Trophoblast cell (in vitro differentiated cells and primary cell): ENCODE data around the gene MGP.

ENCODE experiments used
- DNase-seq, 2 donors: peaks; one replicate each; pipeline ENCODE4 v3.0.0-alpha.2; 2016
- H2AFZ ChIP-seq: 2 replicates; pipeline ENCODE4 v1.6.1; 2013; ENCODE audit warnings: low read length, moderate library complexity, mild to moderate bottlenecking; ENCODE audit not compliant: insufficient read depth, poor library complexity
- H2AK5ac ChIP-seq: 2 replicates; pipeline ENCODE4 v1.6.1; 2013; ENCODE audit warnings: mild to moderate bottlenecking, low read length
- H2BK120ac ChIP-seq: 2 replicates; pipeline ENCODE4 v1.6.1; 2013; ENCODE audit warnings: low read length, mild to moderate bottlenecking, moderate library complexity; ENCODE audit not compliant: insufficient read depth, poor library complexity
- H2BK12ac ChIP-seq: 2 replicates; pipeline ENCODE4 v1.6.1; 2013; ENCODE audit warnings: mild to moderate bottlenecking, low read length, moderate library complexity
- H2BK5ac ChIP-seq: 2 replicates; pipeline ENCODE4 v1.6.1; 2013; ENCODE audit warnings: low read length, low read depth, moderate library complexity, mild to moderate bottlenecking; ENCODE audit not compliant: poor library complexity
- H3K14ac ChIP-seq: 2 replicates; pipeline ENCODE4 v1.6.1; 2013; ENCODE audit warnings: mild to moderate bottlenecking, low read length
- H3K18ac ChIP-seq: 2 replicates; pipeline ENCODE4 v1.6.1; 2013; ENCODE audit warnings: mild to moderate bottlenecking, low read length
- H3K23ac ChIP-seq: 2 replicates; pipeline ENCODE4 v1.6.1; 2013; ENCODE audit warnings: low read length
- H3K27ac ChIP-seq: 2 replicates; pipeline ENCODE4 v1.5.1; 2013; ENCODE audit warnings: low read depth, mild to moderate bottlenecking, inconsistent platforms, low read length, moderate library complexity
- H3K27me3 ChIP-seq: 2 replicates; pipeline ENCODE4 v1.6.1; 2013; ENCODE audit warnings: inconsistent platforms, mild to moderate bottlenecking, low read length, moderate library complexity; ENCODE audit not compliant: insufficient read depth
- H3K36me3 ChIP-seq, 2 experiments: 1 replicate in 1 of 2; 2 replicates in 1 of 2; pipeline ENCODE4 v1.6.1; 2013; ENCODE audit warnings: low read length in 2 of 2, mild to moderate bottlenecking in 2 of 2, moderate library complexity in 1 of 2; ENCODE audit not compliant: insufficient read depth in 2 of 2, control insufficient read depth in 1 of 2
- H3K4ac ChIP-seq: 2 replicates; pipeline ENCODE4 v1.6.1; 2013; ENCODE audit warnings: low read depth, mild to moderate bottlenecking, low read length, moderate library complexity
- H3K4me1 ChIP-seq, 2 experiments: 1 replicate in 1 of 2; 2 replicates in 1 of 2; pipeline ENCODE4 v1.6.1; 2013; ENCODE audit warnings: low read length in 2 of 2, mild to moderate bottlenecking in 2 of 2, moderate library complexity in 1 of 2; ENCODE audit not compliant: insufficient read depth in 2 of 2, control insufficient read depth in 1 of 2
- H3K4me2 ChIP-seq: 2 replicates; pipeline ENCODE4 v1.6.1; 2013; ENCODE audit warnings: inconsistent platforms, mild to moderate bottlenecking, low read length, moderate library complexity
- H3K4me3 ChIP-seq: 2 replicates; pipeline ENCODE4 v1.5.1; 2013; ENCODE audit warnings: mild to moderate bottlenecking, low read depth, low read length, inconsistent platforms
- H3K79me1 ChIP-seq: one replicate; pipeline ENCODE4 v1.6.1; 2013; ENCODE audit warnings: low read length
- H3K79me2 ChIP-seq: 2 replicates; pipeline ENCODE4 v1.6.1; 2013; ENCODE audit warnings: low read length, mild to moderate bottlenecking; ENCODE audit not compliant: control insufficient read depth, insufficient read depth, poor library complexity
- H3K9ac ChIP-seq: 2 replicates; pipeline ENCODE4 v1.6.1; 2013; ENCODE audit warnings: mild to moderate bottlenecking, low read length
- H3K9me3 ChIP-seq: 2 replicates; pipeline ENCODE4 v1.6.1; 2013; ENCODE audit warnings: low read depth, mild to moderate bottlenecking, control low read depth, inconsistent platforms, low read length; ENCODE audit not compliant: insufficient read depth
- H4K12ac ChIP-seq: 2 replicates; pipeline ENCODE4 v1.6.1; 2013; ENCODE audit warnings: low read depth, mild to moderate bottlenecking, low read length, moderate library complexity
- H4K8ac ChIP-seq: 2 replicates; pipeline ENCODE4 v1.6.1; 2013; ENCODE audit warnings: low read depth, mild to moderate bottlenecking, low read length, moderate library complexity
- H4K91ac ChIP-seq: one replicate; pipeline ENCODE4 v1.6.1; 2013; ENCODE audit warnings: low read depth, mild to moderate bottlenecking, low read length, moderate library complexity
- WGBS: extraction: QIAGEN DNeasy Blood & Tissue Kit; methylation state at CpG from one replicate; pipeline ENCODE4 v1.1.7; 2013; ENCODE audit warnings: missing lambda C conversion rate; ENCODE audit not compliant: insufficient read length, insufficient coverage; ENCODE audit errors: extremely low coverage; 5-methylcytosine and 5-hydroxymethylcytosine counted together

MGP gene

DNA sequence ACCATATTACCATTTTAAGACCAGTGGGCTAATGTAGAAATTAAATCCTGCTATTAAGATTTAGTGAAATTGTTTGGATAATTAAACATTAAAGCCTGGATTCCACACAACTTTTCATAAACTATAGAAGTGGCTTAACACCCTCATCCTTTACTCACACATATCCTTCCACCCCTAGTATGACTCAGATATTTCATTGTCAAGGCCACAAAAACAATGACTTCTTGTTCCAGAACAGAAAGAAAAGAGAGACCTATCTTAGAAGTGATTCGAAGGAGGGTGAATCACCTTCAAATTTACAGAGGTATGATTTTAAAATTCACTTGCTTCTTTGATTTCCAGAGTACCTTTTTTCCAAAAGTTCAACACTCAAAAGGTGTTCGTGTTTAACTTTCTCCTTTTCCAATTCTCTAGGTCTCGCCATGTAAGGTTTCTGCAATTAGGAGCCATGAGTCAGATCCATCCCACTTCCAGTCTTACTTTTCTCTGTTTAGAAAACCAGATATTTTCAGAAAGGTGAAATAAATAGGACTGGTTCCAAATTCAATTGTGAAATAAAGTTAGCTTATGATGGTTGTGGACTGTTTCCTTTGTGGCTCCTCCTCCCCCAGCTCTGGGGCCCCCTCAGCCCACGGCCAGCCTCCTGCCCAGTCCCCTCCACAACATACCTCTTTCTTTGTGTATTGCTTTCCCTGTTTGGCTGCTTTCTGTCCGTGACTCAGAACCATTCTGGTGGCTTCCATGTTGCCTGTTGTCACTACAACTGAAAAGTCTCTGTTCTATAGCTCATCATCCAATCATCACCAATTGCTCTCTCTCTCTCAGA is 24.6 kb upstream of the MGP start:
- H3K4me2 ChIP-seq: no peak overlapping the region
- H3K23ac ChIP-seq: no peak overlapping the region
- peaks cover 0 to 2% of the 10 kb centered on the region in 2 experiments for H3K36me3 ChIP-seq
- WGBS: no CpG with 5 or more reads among the region's 5 CpGs
- no peak overlapping the region for H4K12ac ChIP-seq
- peak overlapping the region; percentile 32 for H4K91ac ChIP-seq
- H3K27me3 ChIP-seq: no peaks in the 10 kb centered on the region
- H3K18ac ChIP-seq: no peak overlapping the region
- peaks cover 2% of the 10 kb centered on the region for H3K79me1 ChIP-seq
- no peak overlapping the region for H3K4ac ChIP-seq
- H2BK12ac ChIP-seq: no peak overlapping the region
- no peak overlapping the region for H2BK5ac ChIP-seq
- no peak overlapping the region for H2BK120ac ChIP-seq
- H2AFZ ChIP-seq: no peak overlapping the region
- H3K27ac ChIP-seq: no peak overlapping the region
- peaks cover 1% of the 10 kb centered on the region for H3K9me3 ChIP-seq
- no peak overlapping the region for H4K8ac ChIP-seq
- peaks cover 3 to 12% of the 10 kb centered on the region in 2 experiments for H3K4me1 ChIP-seq
- no peak overlapping the region for H2AK5ac ChIP-seq
- DNase-seq: peak in 1 of 2 donors; percentile 52
- no peak overlapping the region for H3K14ac ChIP-seq
- H3K9ac ChIP-seq: no peak overlapping the region
- H3K79me2 ChIP-seq: no peaks in the 10 kb centered on the region
- no peak overlapping the region for H3K4me3 ChIP-seq

DNA sequence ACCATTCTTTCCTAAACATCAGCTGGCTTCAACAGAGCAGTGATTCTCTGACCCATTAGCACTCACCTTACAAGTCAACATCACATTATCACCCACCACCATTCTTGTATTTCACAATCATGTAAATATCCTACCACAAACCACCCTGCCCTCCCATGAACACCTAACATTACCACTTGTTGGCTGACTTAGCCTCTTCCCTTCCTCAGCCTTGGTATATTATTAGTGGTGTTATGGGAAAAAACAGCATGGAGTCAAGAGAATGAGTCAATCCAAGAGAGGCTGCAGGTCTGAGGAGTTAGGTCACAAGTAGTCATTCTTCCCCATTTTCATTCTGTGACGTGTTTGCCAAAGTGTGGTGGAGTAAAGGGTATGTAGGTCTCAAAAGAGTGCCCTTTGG is 22.3 kb upstream of the MGP start:
- Histone ChIP-seq H3K79me2 (no peaks in the 10 kb centered on the region), H2AK5ac (no peak overlapping the region), H3K9ac (no peak overlapping the region), H4K12ac (no peak overlapping the region), H2BK12ac (no peak overlapping the region), H3K79me1 (peaks cover 2% of the 10 kb centered on the region), H2BK120ac (no peak overlapping the region), H4K8ac (no peak overlapping the region), H3K4ac (no peak overlapping the region), H3K27me3 (no peaks in the 10 kb centered on the region), H3K36me3 (no peaks in the 10 kb centered on the region), H3K4me1 (peaks cover 0 to 4% of the 10 kb centered on the region in 2 experiments), H2BK5ac (no peak overlapping the region), H3K27ac (no peak overlapping the region), H2AFZ (no peak overlapping the region), H4K91ac (no peak overlapping the region), H3K18ac (no peak overlapping the region), H3K14ac (no peak overlapping the region), H3K9me3 (no peaks in the 10 kb centered on the region), H3K23ac (peak overlapping the region; percentile 63), H3K4me2 (no peak overlapping the region), H3K4me3 (no peak overlapping the region)
- no CpG with 5 or more reads among the region's 1 CpG for WGBS
- DNase-seq: peak; percentile 23 to 46

DNA sequence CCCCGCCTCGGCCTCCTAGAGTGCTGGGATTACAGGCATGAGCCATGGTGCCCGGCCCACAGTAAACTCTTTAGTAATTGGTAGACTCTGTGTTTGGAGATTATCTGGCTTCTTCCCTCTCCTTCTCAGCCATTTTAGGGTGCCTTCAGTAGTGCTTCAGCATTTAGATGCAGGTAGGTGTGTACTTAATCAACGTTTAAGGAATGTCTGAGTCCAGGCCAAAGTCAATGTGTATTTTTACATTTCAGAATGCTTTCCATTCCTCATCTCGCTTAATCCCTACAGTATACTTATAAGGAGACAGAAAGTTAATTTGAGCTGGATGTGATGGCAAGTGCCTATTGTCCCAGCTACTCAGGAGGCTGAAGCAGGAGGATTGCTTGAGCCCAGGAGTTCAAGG is 20.5 kb upstream of the MGP start:
- H3K4me1 ChIP-seq: peaks cover 0 to 4% of the 10 kb centered on the region in 2 experiments
- H2BK5ac ChIP-seq: no peak overlapping the region
- no peak overlapping the region for H2BK12ac ChIP-seq
- H3K4me3 ChIP-seq: no peak overlapping the region
- H3K79me2 ChIP-seq: no peaks in the 10 kb centered on the region
- H3K23ac ChIP-seq: no peak overlapping the region
- H3K9ac ChIP-seq: no peak overlapping the region
- peaks cover 2% of the 10 kb centered on the region for H3K79me1 ChIP-seq
- H3K4me2 ChIP-seq: no peak overlapping the region
- H2AK5ac ChIP-seq: no peak overlapping the region
- no peak overlapping the region for H3K4ac ChIP-seq
- no peak overlapping the region for H2BK120ac ChIP-seq
- no peak overlapping the region for H4K8ac ChIP-seq
- no peak overlapping the region for H3K27ac ChIP-seq
- no peak overlapping the region for H2AFZ ChIP-seq
- no peak for DNase-seq
- no peaks in the 10 kb centered on the region for H3K27me3 ChIP-seq
- H3K14ac ChIP-seq: no peak overlapping the region
- H4K12ac ChIP-seq: no peak overlapping the region
- H3K9me3 ChIP-seq: no peaks in the 10 kb centered on the region
- no peak overlapping the region for H4K91ac ChIP-seq
- H3K18ac ChIP-seq: no peak overlapping the region
- no CpG with 5 or more reads among the region's 5 CpGs for WGBS
- no peaks in the 10 kb centered on the region for H3K36me3 ChIP-seq

DNA sequence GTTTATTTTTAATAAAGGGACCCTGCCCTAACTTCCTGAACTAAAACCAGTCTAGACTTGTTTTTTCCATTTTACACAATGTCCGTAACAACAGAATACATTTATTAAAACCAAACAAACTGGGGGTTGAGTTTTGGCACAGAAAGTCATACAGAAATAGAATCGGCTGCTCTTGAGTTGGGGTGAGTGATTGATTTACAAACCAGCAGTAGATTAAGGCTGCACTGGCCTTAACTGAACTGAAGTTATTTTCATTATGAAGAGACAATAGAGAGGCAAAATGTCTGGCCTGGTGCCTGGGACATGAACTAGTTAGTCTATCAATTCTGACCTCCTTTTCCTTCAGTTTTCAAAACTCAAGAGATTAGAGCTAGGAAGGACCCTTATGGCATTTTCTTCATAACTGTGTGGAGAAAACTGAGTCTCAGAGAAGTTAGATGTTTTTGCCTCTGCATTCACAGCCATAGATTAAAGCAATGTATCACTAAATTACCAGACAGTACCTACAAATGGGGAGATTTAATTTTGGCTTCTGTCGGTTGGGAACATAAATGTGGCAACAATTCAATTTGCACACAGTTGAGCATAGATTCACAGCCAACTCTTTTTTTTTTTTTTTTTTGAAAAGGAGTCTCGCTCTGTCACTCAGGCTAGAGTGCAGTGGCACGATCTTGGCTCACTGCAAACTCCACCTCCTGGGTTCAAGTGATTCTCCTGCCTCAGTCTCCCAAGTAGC is 19.8 kb upstream of the MGP start:
- Histone ChIP-seq H4K91ac (no peak overlapping the region), H3K14ac (no peak overlapping the region), H3K23ac (no peak overlapping the region), H3K4ac (no peak overlapping the region), H2AFZ (no peak overlapping the region), H2AK5ac (no peak overlapping the region), H2BK120ac (no peak overlapping the region), H3K79me2 (no peaks in the 10 kb centered on the region), H3K27ac (no peak overlapping the region), H3K79me1 (no peaks in the 10 kb centered on the region), H3K4me1 (peaks cover 0 to 2% of the 10 kb centered on the region in 2 experiments), H3K4me2 (no peak overlapping the region), H4K12ac (no peak overlapping the region), H2BK12ac (no peak overlapping the region), H4K8ac (no peak overlapping the region), H3K9me3 (no peaks in the 10 kb centered on the region), H2BK5ac (no peak overlapping the region), H3K4me3 (no peak overlapping the region), H3K27me3 (no peaks in the 10 kb centered on the region), H3K36me3 (no peaks in the 10 kb centered on the region), H3K18ac (no peak overlapping the region), H3K9ac (no peak overlapping the region)
- WGBS: no CpG with 5 or more reads among the region's 5 CpGs
- no peak for DNase-seq
